Activated CD8-positive, alpha-beta T cell treated with anti-CD3 and anti-CD28 coated beads, Interleukin-2, amount 10 ng/mL, durations not matched to agents 7 days and 5 days (primary cell): ENCODE results near the gene MCC. TPM values are rescaled to one million over a fixed set of nuclear protein-coding genes. Genes with fewer than 3 reads are reported as not detected.

Experiments used
- ATAC-seq: fragments of 150-1000 bp; cut with Tn5 transposase; one replicate; pipeline ENCODE4 v1.10.0; 2021; ENCODE audit warnings: moderate library complexity
- CTCF ChIA-PET: fragments of 350-600 bp; sonication (Branson Sonifier 250); formaldehyde crosslinking; loops from one replicate; lab custom pipeline; 2021; ENCODE audit warnings: antibody characterized with exemption; lab: Charles Lee
- POLR2A ChIA-PET: fragments of 350-600 bp; sonication (Branson Sonifier 250); formaldehyde crosslinking; loops from one replicate; lab custom pipeline; 2021; ENCODE audit warnings: antibody characterized with exemption; lab: Charles Lee
- DNase-seq: peaks from one replicate; pipeline ENCODE4 v3.0.0-alpha.2; 2020
- H3K27ac Mint-ChIP-seq: one replicate; pipeline ENCODE4 v1.8.0; 2021; ENCODE audit warnings: mild to moderate bottlenecking, mixed read lengths
- H3K27me3 Mint-ChIP-seq: one replicate; pipeline ENCODE4 v1.8.0; 2021; ENCODE audit warnings: low read depth, mixed read lengths
- H3K36me3 Mint-ChIP-seq: one replicate; pipeline ENCODE4 v1.8.0; 2021; ENCODE audit warnings: low read depth, mixed read lengths
- H3K4me1 Mint-ChIP-seq: one replicate; pipeline ENCODE4 v1.8.0; 2021; ENCODE audit warnings: low read depth, mixed read lengths
- H3K4me3 Mint-ChIP-seq: one replicate; pipeline ENCODE4 v1.8.0; 2021; ENCODE audit warnings: mild to moderate bottlenecking, mixed read lengths
- H3K9me3 Mint-ChIP-seq: one replicate; pipeline ENCODE4 v1.8.0; 2022; ENCODE audit warnings: mixed read lengths; ENCODE audit not compliant: insufficient read depth
- total RNA-seq, 2 experiments: library from RNA; stranded (reverse); gene quantifications; one replicate each; pipeline ENCODE4 v1.2.3, GENCODE V29; 2021

MCC gene
- total RNA-seq, 2 experiments from 2014 or later = 7.6 to 8.0 TPM

DNA sequence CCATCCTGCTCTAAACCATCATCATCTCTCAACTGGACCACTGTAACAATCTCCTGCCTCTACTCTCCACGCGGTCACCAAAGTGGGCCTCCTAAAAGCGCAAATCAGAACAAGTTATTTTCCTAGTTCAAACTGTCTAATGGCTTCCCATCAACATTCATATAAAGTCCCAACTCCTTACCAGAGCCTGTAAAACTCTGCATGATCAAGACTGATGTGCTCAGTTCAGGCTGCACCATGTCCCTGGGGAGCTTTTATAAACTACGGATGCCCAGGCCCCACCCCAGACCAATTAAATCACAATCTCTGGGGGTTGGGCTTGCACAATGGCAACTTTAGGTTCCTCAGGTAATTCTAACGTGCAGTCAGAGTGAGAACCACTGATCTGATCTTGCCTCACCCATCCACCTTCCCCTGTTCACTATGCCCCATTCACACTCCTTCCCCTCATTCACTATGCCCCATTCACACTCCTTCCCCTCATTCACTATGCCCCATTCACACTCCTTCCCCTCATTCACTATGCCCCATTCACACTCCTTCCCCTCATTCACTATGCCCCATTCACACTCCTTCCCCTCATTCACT lies 382.5 kb downstream of the MCC start:
- no peak overlapping the region for H3K4me3 Mint-ChIP-seq
- ATAC-seq (no peak), DNase-seq (no peak)
- H3K4me1 Mint-ChIP-seq = no peaks in the 10 kb centered on the region
- H3K36me3 Mint-ChIP-seq = no peaks in the 10 kb centered on the region
- ChIA-PET CTCF (no interaction called here), POLR2A (no interaction called here)
- no peaks in the 10 kb centered on the region for H3K9me3 Mint-ChIP-seq
- no peak overlapping the region for H3K27ac Mint-ChIP-seq
- no peaks in the 10 kb centered on the region for H3K27me3 Mint-ChIP-seq

DNA sequence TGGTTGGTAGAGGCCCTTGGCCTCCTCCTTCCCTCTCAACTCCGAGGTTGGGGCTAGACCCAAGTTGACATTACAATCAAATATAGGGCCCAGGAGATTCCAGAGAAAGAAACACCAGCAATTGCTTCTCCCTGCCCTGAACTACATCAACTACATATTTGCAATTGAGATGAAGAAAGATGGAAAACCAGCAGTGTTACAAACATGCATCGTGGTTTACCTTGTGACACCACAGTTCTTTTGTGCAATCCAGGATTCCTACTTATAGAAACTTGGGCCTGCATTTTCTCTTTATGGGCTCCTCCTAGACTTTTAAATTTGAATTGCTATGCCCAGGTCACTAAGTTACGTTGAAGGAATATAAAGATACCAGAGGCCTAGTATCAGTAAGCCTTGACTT lies 384.9 kb downstream of the MCC start:
- CTCF ChIA-PET = no interaction called here
- Mint-ChIP-seq H3K27ac (no peak overlapping the region), H3K4me1 (no peaks in the 10 kb centered on the region), H3K9me3 (no peaks in the 10 kb centered on the region), H3K36me3 (no peaks in the 10 kb centered on the region), H3K4me3 (no peak overlapping the region), H3K27me3 (no peaks in the 10 kb centered on the region)
- ATAC-seq (no peak), DNase-seq (no peak)
- POLR2A ChIA-PET = no interaction called here

DNA sequence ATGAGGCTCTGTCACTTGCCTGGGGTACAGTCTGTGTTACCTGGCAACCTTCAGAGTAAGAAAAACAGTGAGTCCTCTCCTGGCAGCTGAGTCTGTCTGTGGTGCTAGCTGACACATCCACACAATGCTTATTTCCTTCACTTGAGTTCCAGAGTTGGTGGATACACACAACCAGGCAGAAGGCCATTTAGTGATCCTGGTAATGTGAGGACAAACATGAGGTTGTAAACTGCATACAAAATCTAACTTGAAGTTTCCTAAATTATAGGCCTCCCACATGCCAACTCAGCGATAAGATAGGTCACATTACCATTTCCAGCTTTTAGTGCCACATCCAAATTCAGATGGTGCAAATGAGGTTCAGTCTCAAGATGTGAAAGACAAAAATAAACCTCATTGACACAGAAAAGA lies 386.1 kb downstream of the MCC start:
- H3K27ac Mint-ChIP-seq = no peak overlapping the region
- no peak overlapping the region for H3K4me3 Mint-ChIP-seq
- H3K27me3 Mint-ChIP-seq = no peaks in the 10 kb centered on the region
- H3K36me3 Mint-ChIP-seq = no peaks in the 10 kb centered on the region
- H3K9me3 Mint-ChIP-seq = no peaks in the 10 kb centered on the region
- CTCF ChIA-PET = interaction anchor here (0.7 kb wide), 1 partner anchor 198 kb away, joined by 3 read pairs; no protein-coding TSS in a partner anchor
- H3K4me1 Mint-ChIP-seq = no peaks in the 10 kb centered on the region
- POLR2A ChIA-PET = no interaction called here
- DNase-seq (no peak), ATAC-seq (no peak)

DNA sequence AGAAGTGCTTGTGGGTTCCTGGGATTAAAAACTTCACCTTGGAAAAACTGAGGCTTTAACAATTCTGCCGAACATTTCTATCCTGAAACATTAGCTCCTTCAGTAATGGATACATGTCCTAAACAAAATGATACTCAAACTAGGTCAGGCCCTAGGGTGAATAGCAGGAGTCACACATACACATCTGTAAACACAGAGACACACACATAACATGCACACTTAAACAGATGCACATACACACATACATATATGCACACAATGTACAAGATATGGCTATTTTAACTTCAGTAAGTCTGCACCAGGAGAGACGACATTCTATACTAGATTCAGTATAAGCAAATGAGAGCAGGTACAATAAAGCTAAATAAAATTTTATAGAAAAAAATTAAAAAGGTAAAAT lies 387.3 kb downstream of the MCC start:
- H3K4me1 Mint-ChIP-seq = no peaks in the 10 kb centered on the region
- H3K36me3 Mint-ChIP-seq = no peaks in the 10 kb centered on the region
- H3K27ac Mint-ChIP-seq = no peak overlapping the region
- no peaks in the 10 kb centered on the region for H3K9me3 Mint-ChIP-seq
- POLR2A ChIA-PET = no interaction called here
- no peak for DNase-seq
- H3K4me3 Mint-ChIP-seq = no peak overlapping the region
- ATAC-seq = no peak
- CTCF ChIA-PET = no interaction called here
- no peaks in the 10 kb centered on the region for H3K27me3 Mint-ChIP-seq

DNA sequence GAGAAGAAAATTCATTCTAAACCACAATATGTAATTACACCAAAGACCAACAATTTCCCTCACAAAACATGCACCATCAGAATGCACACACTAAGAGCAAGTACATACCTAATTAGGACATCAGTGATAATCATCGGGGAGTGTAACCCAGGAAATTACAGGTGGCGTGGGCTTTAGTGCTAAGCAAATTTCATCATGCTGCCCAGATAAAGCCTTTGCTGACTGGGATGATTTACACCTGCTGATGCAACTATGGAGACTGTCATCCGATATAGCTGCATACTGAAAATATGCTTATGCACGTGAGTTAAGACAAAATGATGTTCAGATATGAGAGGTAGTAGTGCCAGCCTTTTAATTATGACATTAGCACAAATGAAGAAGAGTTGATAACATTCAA lies 388.4 kb downstream of the MCC start:
- no peak overlapping the region for H3K4me3 Mint-ChIP-seq
- ChIA-PET POLR2A (no interaction called here), CTCF (no interaction called here)
- no peaks in the 10 kb centered on the region for H3K4me1 Mint-ChIP-seq
- no peaks in the 10 kb centered on the region for H3K27me3 Mint-ChIP-seq
- no peak overlapping the region for H3K27ac Mint-ChIP-seq
- ATAC-seq (no peak), DNase-seq (no peak)
- no peaks in the 10 kb centered on the region for H3K36me3 Mint-ChIP-seq
- H3K9me3 Mint-ChIP-seq = no peaks in the 10 kb centered on the region

DNA sequence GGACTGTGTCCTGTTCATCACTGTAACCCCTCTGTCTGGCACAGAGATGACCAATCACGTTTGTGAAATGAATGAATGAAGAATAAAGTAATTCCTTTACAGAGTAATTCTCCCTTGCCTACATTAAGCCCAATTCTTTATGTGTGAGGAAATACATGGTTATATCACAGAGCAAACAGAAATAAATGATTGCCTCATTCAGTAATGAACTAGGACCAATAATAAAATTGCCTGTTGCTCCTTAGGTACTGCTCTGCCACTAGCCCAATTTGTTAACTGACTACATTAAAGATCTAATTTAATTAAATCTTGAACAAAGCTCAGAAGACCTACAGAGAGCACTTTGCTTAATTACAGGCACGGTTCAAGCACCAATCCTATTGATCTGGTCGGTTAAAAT lies 389.9 kb downstream of the MCC start:
- H3K27me3 Mint-ChIP-seq = no peaks in the 10 kb centered on the region
- no peak overlapping the region for H3K4me3 Mint-ChIP-seq
- H3K27ac Mint-ChIP-seq = no peak overlapping the region
- CTCF ChIA-PET = no interaction called here
- H3K4me1 Mint-ChIP-seq = no peaks in the 10 kb centered on the region
- H3K36me3 Mint-ChIP-seq = no peaks in the 10 kb centered on the region
- DNase-seq (no peak), ATAC-seq (no peak)
- no peaks in the 10 kb centered on the region for H3K9me3 Mint-ChIP-seq
- POLR2A ChIA-PET = no interaction called here

DNA sequence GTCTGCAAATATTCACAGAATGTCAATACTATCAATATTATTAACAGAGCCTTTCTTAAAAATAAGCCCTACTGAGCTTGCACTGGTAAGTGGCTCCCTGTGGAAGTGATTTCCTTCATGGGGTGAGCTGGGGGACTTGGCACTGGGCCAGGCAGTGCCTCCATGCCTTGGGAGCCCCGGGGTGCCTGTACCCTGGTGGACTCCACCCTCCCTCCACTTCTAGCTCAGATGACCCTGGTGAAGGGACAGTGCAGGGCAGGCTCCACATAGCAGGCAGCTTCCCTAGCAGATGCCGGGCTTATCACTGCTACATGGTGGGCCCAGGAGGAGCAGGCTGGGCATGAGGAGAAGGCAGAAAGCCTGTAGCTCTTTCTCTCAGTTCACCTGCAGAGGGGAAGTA lies 392.4 kb downstream of the MCC start:
- POLR2A ChIA-PET = no interaction called here
- Mint-ChIP-seq H3K36me3 (no peaks in the 10 kb centered on the region), H3K4me1 (peaks cover 2% of the 10 kb centered on the region), H3K27me3 (no peaks in the 10 kb centered on the region), H3K4me3 (no peak overlapping the region), H3K9me3 (no peaks in the 10 kb centered on the region), H3K27ac (no peak overlapping the region)
- no peak for DNase-seq
- ATAC-seq = no peak
- CTCF ChIA-PET = no interaction called here

DNA sequence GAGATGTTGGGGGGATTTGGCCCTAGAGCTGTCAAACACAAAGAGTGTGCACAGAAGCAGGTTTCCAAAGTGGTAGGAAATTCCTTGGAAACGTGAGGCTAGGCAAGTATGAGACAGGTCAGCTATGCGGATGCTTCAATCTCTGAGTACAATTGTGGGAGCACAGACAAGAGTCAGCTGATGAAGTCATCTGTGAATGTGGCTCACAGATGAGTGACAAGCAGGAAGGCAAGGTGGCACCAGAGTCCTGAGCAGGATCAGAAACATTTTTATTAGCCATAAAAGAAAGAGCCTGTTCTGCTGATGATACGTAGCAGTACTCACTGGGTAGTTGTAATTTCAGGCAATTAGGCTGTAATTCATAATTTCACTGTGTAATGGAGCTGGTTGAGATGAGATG lies 394.7 kb downstream of the MCC start:
- ATAC-seq = no peak
- ChIA-PET POLR2A (no interaction called here), CTCF (no interaction called here)
- Mint-ChIP-seq H3K27ac (no peak overlapping the region), H3K36me3 (no peaks in the 10 kb centered on the region), H3K9me3 (no peaks in the 10 kb centered on the region), H3K4me1 (peaks cover 2% of the 10 kb centered on the region), H3K4me3 (no peak overlapping the region), H3K27me3 (peaks cover 3% of the 10 kb centered on the region)
- no peak for DNase-seq

DNA sequence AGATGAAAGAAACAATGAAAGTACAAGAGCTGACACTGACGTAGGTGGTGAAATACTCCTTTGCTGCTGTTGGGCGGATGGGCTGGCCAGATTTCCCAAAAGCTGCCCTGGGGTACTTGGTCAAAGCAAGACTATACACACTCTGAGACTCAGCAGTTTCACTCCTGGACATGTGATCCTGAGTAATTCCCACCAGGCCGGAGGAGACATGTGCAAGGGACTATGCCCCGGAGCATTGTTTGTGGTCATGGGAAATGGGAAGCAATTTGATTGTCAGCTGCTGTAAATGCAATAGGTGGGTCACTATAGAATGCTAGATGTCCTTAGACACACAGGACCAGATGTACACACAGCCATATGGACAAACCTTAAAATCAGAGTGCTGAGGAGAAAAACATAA lies 395.6 kb downstream of the MCC start:
- Mint-ChIP-seq H3K9me3 (no peaks in the 10 kb centered on the region), H3K4me1 (peaks cover 2% of the 10 kb centered on the region), H3K36me3 (no peaks in the 10 kb centered on the region), H3K4me3 (no peak overlapping the region), H3K27me3 (peaks cover 3% of the 10 kb centered on the region), H3K27ac (no peak overlapping the region)
- ChIA-PET CTCF (no interaction called here), POLR2A (no interaction called here)
- DNase-seq = no peak
- ATAC-seq = no peak

DNA sequence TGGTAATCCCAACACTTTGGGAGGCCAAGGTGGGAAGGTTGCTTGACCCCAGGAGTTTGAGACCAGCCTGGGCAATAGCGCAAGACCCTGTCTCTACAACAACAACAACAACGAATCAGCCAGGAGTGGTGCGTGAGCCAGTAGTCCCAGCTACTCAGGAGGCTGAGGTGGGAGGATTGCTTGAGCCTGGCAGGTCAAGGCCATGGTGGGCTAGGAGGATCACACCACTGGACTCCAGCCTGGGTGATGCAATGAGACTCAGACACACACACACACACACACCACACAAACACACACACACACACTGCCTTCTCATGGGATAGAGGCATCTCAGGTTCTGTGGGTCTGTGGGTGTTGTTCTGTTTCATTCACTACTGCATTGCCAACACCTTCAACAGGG lies 396.6 kb downstream of the MCC start:
- H3K27me3 Mint-ChIP-seq = peaks cover 3% of the 10 kb centered on the region
- CTCF ChIA-PET = interaction anchor here (1.9 kb wide), 1 partner anchor 95 kb away, joined by 7 read pairs; no protein-coding TSS in a partner anchor
- H3K27ac Mint-ChIP-seq = no peak overlapping the region
- DNase-seq = no peak
- POLR2A ChIA-PET = no interaction called here
- no peaks in the 10 kb centered on the region for H3K36me3 Mint-ChIP-seq
- no peak overlapping the region for H3K4me3 Mint-ChIP-seq
- H3K4me1 Mint-ChIP-seq = peaks cover 2% of the 10 kb centered on the region
- no peak for ATAC-seq
- no peaks in the 10 kb centered on the region for H3K9me3 Mint-ChIP-seq

DNA sequence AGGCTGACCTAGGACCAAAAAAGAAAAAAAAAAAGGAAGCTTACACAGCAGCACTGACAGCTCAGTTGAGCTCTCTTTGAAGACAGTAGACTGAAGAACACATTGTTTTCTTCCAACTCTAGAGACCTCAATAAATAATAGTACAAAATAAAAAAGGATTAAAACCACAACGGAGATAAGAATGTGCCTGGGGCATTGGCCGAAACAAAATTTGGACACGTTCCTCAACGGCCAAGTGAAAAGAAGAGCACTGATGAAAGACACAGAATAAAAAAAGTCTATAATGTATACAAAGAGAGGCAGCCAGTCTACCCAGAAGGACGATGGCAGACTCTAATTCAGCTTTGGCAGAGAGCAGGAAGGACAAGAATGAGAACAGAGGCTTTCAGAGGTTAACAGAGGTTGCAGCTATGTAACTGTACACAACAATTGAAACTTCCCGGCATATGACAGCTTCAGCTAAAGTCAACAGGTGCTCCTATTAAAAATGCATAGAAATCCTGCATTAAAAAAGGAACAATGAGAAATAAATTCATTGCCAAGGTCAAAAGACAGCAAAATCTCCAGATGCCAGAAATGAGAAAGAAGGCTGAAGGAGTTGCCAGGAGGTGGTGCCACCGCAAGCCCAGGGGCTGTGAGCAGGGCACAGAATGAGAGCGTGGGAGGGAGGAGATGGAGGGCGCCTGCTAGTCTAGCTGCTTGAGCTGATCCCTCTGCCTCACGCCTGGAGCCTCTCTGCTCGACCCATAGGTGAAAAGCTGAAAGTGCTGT lies 397.7 kb downstream of the MCC start:
- CTCF ChIA-PET = interaction anchor here (0.9 to 1.9 kb wide), 3 partner anchors 9 to 203 kb away, joined by 4 to 7 read pairs (median 4); no protein-coding TSS in a partner anchor
- no peaks in the 10 kb centered on the region for H3K9me3 Mint-ChIP-seq
- ATAC-seq (peak; percentile 53), DNase-seq (no peak)
- no peak overlapping the region for H3K27ac Mint-ChIP-seq
- POLR2A ChIA-PET = no interaction called here
- H3K4me3 Mint-ChIP-seq = no peak overlapping the region
- peaks cover 2% of the 10 kb centered on the region for H3K4me1 Mint-ChIP-seq
- no peaks in the 10 kb centered on the region for H3K36me3 Mint-ChIP-seq
- peaks cover 3% of the 10 kb centered on the region for H3K27me3 Mint-ChIP-seq

DNA sequence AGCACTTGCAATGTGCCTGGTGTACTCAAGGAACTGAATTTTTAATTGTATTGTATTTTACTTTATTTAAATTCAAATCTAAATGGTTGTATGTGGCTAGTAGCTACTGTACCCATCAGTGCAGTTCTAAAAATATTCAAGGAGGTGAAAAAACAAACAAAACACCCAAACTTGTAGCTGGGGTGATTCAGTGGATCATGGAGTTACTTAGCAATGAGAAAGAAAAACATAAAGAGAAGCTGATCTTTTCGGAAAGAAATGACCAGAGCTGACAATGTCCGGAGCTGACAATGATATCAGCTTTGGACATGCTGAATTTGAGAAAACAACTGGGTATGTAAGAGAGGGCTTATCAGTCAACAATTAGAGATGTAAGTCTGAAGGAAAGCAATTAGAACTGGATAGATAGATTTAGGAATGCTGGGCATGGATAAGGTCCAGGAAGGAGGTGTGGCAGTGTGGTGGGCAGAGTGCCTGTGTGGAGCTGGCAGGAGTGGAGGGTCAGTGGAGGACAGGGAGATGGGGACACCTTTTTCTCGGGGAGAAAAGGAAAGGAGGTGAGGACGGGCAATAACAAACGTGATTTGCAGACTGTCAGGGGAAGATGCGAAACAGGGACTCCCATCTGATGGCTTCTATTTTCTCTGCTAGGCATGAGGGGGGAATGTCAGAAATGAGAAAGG lies 398.5 kb downstream of the MCC start:
- DNase-seq = no peak
- CTCF ChIA-PET = interaction anchor here (0.9 to 1.9 kb wide), 3 partner anchors 9 to 204 kb away, joined by 4 to 7 read pairs (median 4); no protein-coding TSS in a partner anchor
- POLR2A ChIA-PET = no interaction called here
- Mint-ChIP-seq H3K36me3 (no peaks in the 10 kb centered on the region), H3K9me3 (no peaks in the 10 kb centered on the region), H3K4me3 (no peak overlapping the region), H3K4me1 (peaks cover 2% of the 10 kb centered on the region), H3K27me3 (peaks cover 3% of the 10 kb centered on the region), H3K27ac (peak overlapping the region; percentile 31)
- ATAC-seq = no peak
